Measurements from ENCODE around the gene CYP39A1.

CYP39A1 gene

GRCh38 chr6:46509981-46510510 is 142.6 kb downstream of the CYP39A1 start:
- no peak for DNase-seq

GRCh38 chr6:46509063-46509462 is 143.6 kb downstream of the CYP39A1 start:
- DNase-seq, result no peak

GRCh38 chr6:46507426-46507825 is 145.2 kb downstream of the CYP39A1 start:
- DNase-seq, result no peak

- DNase-seq, result no peak
These were observed 146.7 kb downstream of the CYP39A1 start for GRCh38 chr6:46505693-46506512.

GRCh38 chr6:46504242-46504641 is 148.4 kb downstream of the CYP39A1 start:
- no peak for DNase-seq

GRCh38 chr6:46502486-46503119 is 150.0 kb downstream of the CYP39A1 start:
- no peak for DNase-seq

- DNase-seq, result no peak
These were observed 151.2 kb downstream of the CYP39A1 start for GRCh38 chr6:46501136-46502089.

- no peak for DNase-seq
These were observed 152.2 kb downstream of the CYP39A1 start for GRCh38 chr6:46500382-46500781.

All from activated naive CD4-positive, alpha-beta T cell (primary cell).